HepG2 (cell line): Measurements from ENCODE around the gene PLIN4. TPM values are rescaled to one million over a fixed set of nuclear protein-coding genes. Genes with fewer than 3 reads are reported as not detected.

Experiments
- ASH2L ChIP-seq: fragments of 300-600, 200-600 bp; sonication (generic); IDR thresholded peaks from 2 replicates; pipeline ENCODE4 v1.7.0; 2017; ENCODE audit warnings: low read depth, mild to moderate bottlenecking, moderate library complexity, mixed read lengths, low read length; ENCODE audit not compliant: insufficient read length
- DMAP1 ChIP-seq: IDR thresholded peaks from 2 replicates; pipeline ENCODE4 v1.6.1; 2016
- HCFC1 ChIP-seq: fragments of 150-350 bp; IDR thresholded peaks from 2 replicates; pipeline ENCODE4 v1.6.1; 2014; ENCODE audit warnings: low read depth, low read length
- HNF1A ChIP-seq, 2 experiments: sonication (generic) in 1 of 2; formaldehyde crosslinking in 1 of 2; IDR thresholded peaks; 2 replicates each; pipeline versions ENCODE4 v1.4.0 to v1.6.1; 2016 to 2020; ENCODE audit warnings: borderline replicate concordance in 1 of 2, low read depth in 1 of 2, mild to moderate bottlenecking in 1 of 2, missing genetic modification reagents in 1 of 2
- MXI1 ChIP-seq: IDR thresholded peaks from 3 replicates; pipeline ENCODE4 v1.6.1; 2012; ENCODE audit warnings: low read depth, low read length, inconsistent platforms, borderline replicate concordance
- MZF1 ChIP-seq: sonication (generic); formaldehyde crosslinking; IDR thresholded peaks from 2 replicates; pipeline ENCODE4 v1.8.1; 2023; ENCODE audit warnings: mild to moderate bottlenecking, missing genetic modification reagents, borderline replicate concordance
- NCOA2 ChIP-seq: sonication (generic); formaldehyde crosslinking; IDR thresholded peaks from 2 replicates; pipeline ENCODE4 v1.8.0; 2022; ENCODE audit warnings: inconsistent platforms
- NFATC3 ChIP-seq: sonication (generic); formaldehyde crosslinking; IDR thresholded peaks from 2 replicates; pipeline ENCODE4 v1.5.1; 2020; ENCODE audit warnings: mild to moderate bottlenecking, missing genetic modification reagents
- PRDM10 ChIP-seq: sonication (generic); formaldehyde crosslinking; IDR thresholded peaks from 2 replicates; pipeline ENCODE4 v1.4.0; 2020; ENCODE audit warnings: low read depth, missing genetic modification reagents
- SNAPC5 ChIP-seq: sonication (generic); formaldehyde crosslinking; IDR thresholded peaks from 2 replicates; pipeline ENCODE4 v1.8.1; 2023; ENCODE audit warnings: mild to moderate bottlenecking, missing genetic modification reagents, borderline replicate concordance
- THAP11 ChIP-seq: IDR thresholded peaks from 2 replicates; pipeline ENCODE4 v1.6.1; 2016; ENCODE audit warnings: missing biosample characterization, missing genetic modification reagents
- ZNF142 ChIP-seq: sonication (generic); formaldehyde crosslinking; IDR thresholded peaks from 2 replicates; pipeline ENCODE4 v1.4.0; 2020; ENCODE audit warnings: missing genetic modification reagents
- ZNF619 ChIP-seq: sonication (generic); formaldehyde crosslinking; IDR thresholded peaks from 2 replicates; pipeline ENCODE4 v1.4.0; 2020; ENCODE audit warnings: mild to moderate bottlenecking, missing genetic modification reagents
- ZNF749 ChIP-seq: sonication (generic); formaldehyde crosslinking; IDR thresholded peaks from 2 replicates; pipeline ENCODE4 v1.8.0; 2022; ENCODE audit warnings: mild to moderate bottlenecking, missing genetic modification reagents, moderate library complexity, borderline replicate concordance
- polyA plus RNA-seq, 8 experiments: library from polyadenylated mRNA; depleted of rRNA in 3 of 8; stranded (reverse) in 7 of 8; unstranded in 1 of 8; fragments of >200 nt; fragmentation: Illumina TruSeq in 4 of 8; extraction: Trizol in 4 of 8; gene quantifications; 2 replicates each; pipeline versions ENCODE4 v1.2.1 to v1.2.3, GENCODE V29; 2011 to 2016; ENCODE audit warnings: low read depth in 4 of 8, missing spikeins in 1 of 8, mixed read lengths in 1 of 8; ENCODE audit not compliant: insufficient read depth in 1 of 8
- total RNA-seq, 5 experiments: library from RNA; depleted of rRNA; stranded (reverse); fragments of >200 nt; fragmentation: Illumina TruSeq; extraction: Trizol; gene quantifications; 2 replicates each; pipeline ENCODE4 v1.2.3, GENCODE V29; 2016; ENCODE audit warnings: low read depth in 1 of 5

Gene PLIN4
- total and polyA plus RNA-seq, 2 of the 13 experiments (the other 11 are each of a cell fraction or from before 2014, with no cell fraction given), result 1.1 to 1.3 TPM

GRCh38 chr19:4457654-4458395, 60.5 kb downstream of the PLIN4 start, which contains the start of gene UBXN6 (continued):
- TF ChIP-seq ZNF749 (no peak), MZF1 (CRISPR knock-in tag) (no peak), DMAP1 (CRISPR knock-in tag) (peak; percentile 74; the same call in 1 of the 2 replicates), PRDM10 (CRISPR knock-in tag) (0 out of 2 replicates have a peak, but pooled peaks have one; percentile 19), SNAPC5 (CRISPR knock-in tag) (no peak), NCOA2 (CRISPR knock-in tag) (peak; percentile 51; the same call in 1 of the 2 replicates), ZNF142 (CRISPR knock-in tag) (no peak), HCFC1 (peak; percentile 73), HNF1A (IDR thresholded peaks at IDR 0.05; ENCODE audit: low read depth) (no peak), HNF1A (CRISPR knock-in tag; IDR thresholded peaks at IDR 0.05; ENCODE audit: borderline replicate concordance) (0 out of 2 replicates have a peak, but pooled peaks have one; percentile 20), MXI1 (peak; percentile 90; the same call in 1 of the 3 replicates), NFATC3 (CRISPR knock-in tag) (0 out of 2 replicates have a peak, but pooled peaks have one; percentile 30), ZNF619 (CRISPR knock-in tag) (0 out of 2 replicates have a peak, but pooled peaks have one; percentile 31), THAP11 (peak; percentile 93), ASH2L (peak; percentile 4)
